Parathyroid adenoma (tissue), 2 donors: ENCODE measurements around the gene GBA2.

Experiments
- H2AFZ ChIP-seq: fragments of 300-600 bp; sonication (generic); one replicate; pipeline ENCODE4 v1.7.0; 2017; ENCODE audit warnings: antibody characterized with exemption, mild to moderate bottlenecking
- H3K27ac ChIP-seq: fragments of 300-600 bp; sonication (generic); one replicate; pipeline ENCODE4 v1.7.0; 2017
- H3K27me3 ChIP-seq: fragments of 300-600 bp; sonication (generic); one replicate; pipeline ENCODE4 v1.7.0; 2017; ENCODE audit warnings: low read length; ENCODE audit not compliant: control insufficient read depth, insufficient read depth
- H3K36me3 ChIP-seq: fragments of 300-600 bp; sonication (generic); one replicate; pipeline ENCODE4 v1.7.0; 2017; ENCODE audit warnings: low read length; ENCODE audit not compliant: control insufficient read depth, insufficient read depth
- H3K4me1 ChIP-seq: fragments of 300-600 bp; sonication (generic); one replicate; pipeline ENCODE4 v1.7.0; 2017; ENCODE audit warnings: control low read depth
- H3K4me2 ChIP-seq: fragments of 300-600 bp; sonication (generic); one replicate; pipeline ENCODE4 v1.7.0; 2017; ENCODE audit warnings: low read length
- H3K4me3 ChIP-seq: fragments of 300-600 bp; sonication (generic); one replicate; pipeline ENCODE4 v1.7.0; 2017; ENCODE audit warnings: low read depth, low read length
- H3K79me2 ChIP-seq: fragments of 300-600 bp; sonication (generic); one replicate; pipeline ENCODE4 v1.7.0; 2017; ENCODE audit warnings: control low read depth
- H3K9ac ChIP-seq: fragments of 300-600 bp; sonication (generic); one replicate; pipeline ENCODE4 v1.7.0; 2017; ENCODE audit warnings: mild to moderate bottlenecking
- H3K9me3 ChIP-seq: fragments of 300-600 bp; sonication (generic); one replicate; pipeline ENCODE4 v1.7.0; 2017; ENCODE audit warnings: low read length; ENCODE audit not compliant: control insufficient read depth
- TF ChIP-seq, protein P1 (sequence below): fragments of 300-600 bp; sonication (generic); IDR thresholded peaks from one replicate; pipeline ENCODE4 v1.7.0; 2017; ENCODE audit warnings: antibody characterized with exemption, mild to moderate bottlenecking
- donor health status: primary hyperparathyroidism.

Gene GBA2

DNA sequence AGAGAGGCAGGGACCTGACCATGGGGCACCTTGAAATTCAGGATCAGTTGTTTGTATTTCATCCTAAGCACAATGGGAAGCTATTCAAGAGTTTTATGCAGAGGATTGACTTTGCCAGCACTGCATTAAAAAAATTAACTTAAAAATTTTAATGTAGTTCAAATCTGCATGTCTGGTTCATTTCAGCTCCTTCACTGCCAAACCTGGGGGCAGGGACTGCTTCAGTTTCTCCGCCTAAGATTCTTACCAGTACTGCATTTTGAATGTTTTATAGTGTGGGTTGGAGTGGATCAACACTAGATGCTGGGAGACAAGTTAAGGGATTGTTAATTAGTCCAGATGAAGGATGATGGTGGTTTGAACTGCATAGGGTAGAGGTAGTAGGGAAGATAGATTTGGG is 20.7 kb upstream of the GBA2 start:
- Histone ChIP-seq H3K36me3 (no peaks in the 10 kb centered on the region), H3K27me3 (no peaks in the 10 kb centered on the region), H3K79me2 (peaks cover 16% of the 10 kb centered on the region), H3K9me3 (no peaks in the 10 kb centered on the region), H2AFZ (no peak overlapping the region), H3K27ac (no peak overlapping the region), H3K4me2 (no peak overlapping the region), H3K4me1 (peaks cover 2% of the 10 kb centered on the region), H3K4me3 (no peak overlapping the region), H3K9ac (no peak overlapping the region)
- TF ChIP-seq, protein P1, sequence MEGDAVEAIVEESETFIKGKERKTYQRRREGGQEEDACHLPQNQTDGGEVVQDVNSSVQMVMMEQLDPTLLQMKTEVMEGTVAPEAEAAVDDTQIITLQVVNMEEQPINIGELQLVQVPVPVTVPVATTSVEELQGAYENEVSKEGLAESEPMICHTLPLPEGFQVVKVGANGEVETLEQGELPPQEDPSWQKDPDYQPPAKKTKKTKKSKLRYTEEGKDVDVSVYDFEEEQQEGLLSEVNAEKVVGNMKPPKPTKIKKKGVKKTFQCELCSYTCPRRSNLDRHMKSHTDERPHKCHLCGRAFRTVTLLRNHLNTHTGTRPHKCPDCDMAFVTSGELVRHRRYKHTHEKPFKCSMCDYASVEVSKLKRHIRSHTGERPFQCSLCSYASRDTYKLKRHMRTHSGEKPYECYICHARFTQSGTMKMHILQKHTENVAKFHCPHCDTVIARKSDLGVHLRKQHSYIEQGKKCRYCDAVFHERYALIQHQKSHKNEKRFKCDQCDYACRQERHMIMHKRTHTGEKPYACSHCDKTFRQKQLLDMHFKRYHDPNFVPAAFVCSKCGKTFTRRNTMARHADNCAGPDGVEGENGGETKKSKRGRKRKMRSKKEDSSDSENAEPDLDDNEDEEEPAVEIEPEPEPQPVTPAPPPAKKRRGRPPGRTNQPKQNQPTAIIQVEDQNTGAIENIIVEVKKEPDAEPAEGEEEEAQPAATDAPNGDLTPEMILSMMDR, result no peak

GRCh38 chr9:35767458-35767857 is 18.4 kb upstream of the GBA2 start:
- no peaks in the 10 kb centered on the region for H3K36me3 ChIP-seq

GRCh38 chr9:35766997-35767396 is 18.0 kb upstream of the GBA2 start:
- Histone ChIP-seq H2AFZ (no peak overlapping the region), H3K9me3 (no peaks in the 10 kb centered on the region), H3K36me3 (no peaks in the 10 kb centered on the region), H3K27me3 (no peaks in the 10 kb centered on the region), H3K9ac (no peak overlapping the region), H3K4me1 (peaks cover 2% of the 10 kb centered on the region), H3K27ac (no peak overlapping the region), H3K4me3 (no peak overlapping the region), H3K79me2 (peaks cover 16% of the 10 kb centered on the region), H3K4me2 (no peak overlapping the region)
- TF ChIP-seq, protein P1, result no peak

More at GRCh38 chr9:35767458-35767857, 18.4 kb upstream of the GBA2 start:
- Histone ChIP-seq H3K9ac (no peak overlapping the region), H3K9me3 (no peaks in the 10 kb centered on the region), H3K27ac (no peak overlapping the region), H3K4me3 (no peak overlapping the region), H3K4me2 (no peak overlapping the region), H3K27me3 (no peaks in the 10 kb centered on the region), H3K4me1 (peaks cover 2% of the 10 kb centered on the region), H3K79me2 (peaks cover 16% of the 10 kb centered on the region), H2AFZ (no peak overlapping the region)
- TF ChIP-seq, protein P1, result no peak

- H3K9me3 ChIP-seq, result no peaks in the 10 kb centered on the region
- H3K79me2 ChIP-seq, result peaks cover 10% of the 10 kb centered on the region
- no peaks in the 10 kb centered on the region for H3K36me3 ChIP-seq
- no peaks in the 10 kb centered on the region for H3K27me3 ChIP-seq
- H3K4me2 ChIP-seq, result no peak overlapping the region
- H3K9ac ChIP-seq, result no peak overlapping the region
- TF ChIP-seq, protein P1, result no peak
- no peak overlapping the region for H2AFZ ChIP-seq
- H3K4me1 ChIP-seq, result no peaks in the 10 kb centered on the region
- no peak overlapping the region for H3K4me3 ChIP-seq
- H3K27ac ChIP-seq, result no peak overlapping the region
Measured at GRCh38 chr9:35763803-35764202, 14.8 kb upstream of the GBA2 start.

DNA sequence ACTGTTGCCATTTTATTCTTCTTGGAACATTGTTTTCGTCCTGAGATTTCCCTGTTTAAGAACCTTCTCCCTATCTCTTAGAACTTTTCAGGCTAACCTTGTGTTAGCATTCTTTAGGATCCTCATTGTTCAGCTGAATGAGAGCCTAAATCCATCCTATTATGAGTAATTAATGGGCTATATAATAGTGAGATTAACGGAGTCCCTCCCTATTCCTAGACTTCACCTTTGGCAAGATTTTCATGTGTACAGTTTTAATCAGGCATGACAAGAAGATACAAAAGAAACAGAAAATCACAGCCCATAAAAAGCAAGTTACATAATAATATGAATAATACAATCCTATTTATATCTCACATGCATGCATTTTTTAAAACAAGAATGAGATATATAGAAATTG is 14.2 kb upstream of the GBA2 start:
- Histone ChIP-seq H3K27ac (no peak overlapping the region), H3K36me3 (no peaks in the 10 kb centered on the region), H3K27me3 (no peaks in the 10 kb centered on the region), H3K79me2 (peaks cover 3% of the 10 kb centered on the region), H3K4me2 (no peak overlapping the region), H3K4me3 (no peak overlapping the region), H3K4me1 (no peaks in the 10 kb centered on the region), H3K9me3 (no peaks in the 10 kb centered on the region), H3K9ac (no peak overlapping the region), H2AFZ (no peak overlapping the region)
- TF ChIP-seq, protein P1, result no peak
